ENCODE data around the gene TMEM19.

DNA sequence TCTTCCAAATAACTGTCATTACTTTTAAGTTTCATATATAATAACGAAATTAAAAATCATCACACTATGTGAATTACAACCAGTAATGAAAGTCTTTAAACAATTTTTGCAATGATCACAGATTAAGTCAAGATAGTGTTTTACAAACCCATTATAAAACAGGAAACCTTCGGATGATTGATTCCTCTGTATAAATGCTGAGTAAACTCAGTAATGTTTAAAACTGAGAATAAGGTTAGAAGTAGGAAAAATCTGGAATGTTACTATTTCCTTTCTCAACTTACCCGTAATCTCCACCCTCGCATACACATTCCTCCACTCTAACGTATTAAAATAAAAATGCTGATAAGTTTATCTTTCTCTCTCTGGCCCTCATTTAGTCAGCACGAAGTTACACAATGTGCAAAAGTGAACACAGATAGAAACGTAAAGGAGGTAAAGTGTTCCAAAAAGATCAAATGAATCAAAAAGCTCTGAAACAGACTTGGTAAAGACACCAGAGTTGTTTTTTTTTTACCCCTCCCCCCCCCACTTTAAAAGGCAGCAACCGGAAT is 23.8 kb upstream of the TMEM19 start:
- TF ChIP-seq, protein P1, sequence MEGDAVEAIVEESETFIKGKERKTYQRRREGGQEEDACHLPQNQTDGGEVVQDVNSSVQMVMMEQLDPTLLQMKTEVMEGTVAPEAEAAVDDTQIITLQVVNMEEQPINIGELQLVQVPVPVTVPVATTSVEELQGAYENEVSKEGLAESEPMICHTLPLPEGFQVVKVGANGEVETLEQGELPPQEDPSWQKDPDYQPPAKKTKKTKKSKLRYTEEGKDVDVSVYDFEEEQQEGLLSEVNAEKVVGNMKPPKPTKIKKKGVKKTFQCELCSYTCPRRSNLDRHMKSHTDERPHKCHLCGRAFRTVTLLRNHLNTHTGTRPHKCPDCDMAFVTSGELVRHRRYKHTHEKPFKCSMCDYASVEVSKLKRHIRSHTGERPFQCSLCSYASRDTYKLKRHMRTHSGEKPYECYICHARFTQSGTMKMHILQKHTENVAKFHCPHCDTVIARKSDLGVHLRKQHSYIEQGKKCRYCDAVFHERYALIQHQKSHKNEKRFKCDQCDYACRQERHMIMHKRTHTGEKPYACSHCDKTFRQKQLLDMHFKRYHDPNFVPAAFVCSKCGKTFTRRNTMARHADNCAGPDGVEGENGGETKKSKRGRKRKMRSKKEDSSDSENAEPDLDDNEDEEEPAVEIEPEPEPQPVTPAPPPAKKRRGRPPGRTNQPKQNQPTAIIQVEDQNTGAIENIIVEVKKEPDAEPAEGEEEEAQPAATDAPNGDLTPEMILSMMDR (IDR thresholded peaks at IDR 0.05), result no peak
- TF ChIP-seq POLR2AphosphoS5 (IDR thresholded peaks at IDR 0.05) (no peak), POLR2A (IDR thresholded peaks at IDR 0.05) (no peak), EP300 (IDR thresholded peaks at IDR 0.05) (no peak)

Measured in stomach (tissue), 4 donors.